ENCODE data around the gene KRTAP4-2.

KRTAP4-2 gene

GRCh38 chr17:41133880-41134735, 43.9 kb downstream of the KRTAP4-2 start:
- no peaks in the 10 kb centered on the region for H3K79me2 ChIP-seq (ENCODE audit: insufficient read depth, low read length)
- H4K20me1 ChIP-seq (ENCODE audit: insufficient read depth, low read length), result no peaks in the 10 kb centered on the region
- H3K4me3 ChIP-seq (ENCODE audit: low read depth, low read length, poor library complexity, severe bottlenecking), result no peak overlapping the region
- no peak overlapping the region for H2AFZ ChIP-seq (ENCODE audit: low read length)
- no peak overlapping the region for H3K27ac ChIP-seq (ENCODE audit: low read depth, low read length, poor library complexity, severe bottlenecking)
- no peaks in the 10 kb centered on the region for H3F3A ChIP-seq (ENCODE audit: insufficient read depth, low read length)
- no peaks in the 10 kb centered on the region for H3K36me3 ChIP-seq (ENCODE audit: insufficient read depth, low read length)
- TF ChIP-seq, protein P1, sequence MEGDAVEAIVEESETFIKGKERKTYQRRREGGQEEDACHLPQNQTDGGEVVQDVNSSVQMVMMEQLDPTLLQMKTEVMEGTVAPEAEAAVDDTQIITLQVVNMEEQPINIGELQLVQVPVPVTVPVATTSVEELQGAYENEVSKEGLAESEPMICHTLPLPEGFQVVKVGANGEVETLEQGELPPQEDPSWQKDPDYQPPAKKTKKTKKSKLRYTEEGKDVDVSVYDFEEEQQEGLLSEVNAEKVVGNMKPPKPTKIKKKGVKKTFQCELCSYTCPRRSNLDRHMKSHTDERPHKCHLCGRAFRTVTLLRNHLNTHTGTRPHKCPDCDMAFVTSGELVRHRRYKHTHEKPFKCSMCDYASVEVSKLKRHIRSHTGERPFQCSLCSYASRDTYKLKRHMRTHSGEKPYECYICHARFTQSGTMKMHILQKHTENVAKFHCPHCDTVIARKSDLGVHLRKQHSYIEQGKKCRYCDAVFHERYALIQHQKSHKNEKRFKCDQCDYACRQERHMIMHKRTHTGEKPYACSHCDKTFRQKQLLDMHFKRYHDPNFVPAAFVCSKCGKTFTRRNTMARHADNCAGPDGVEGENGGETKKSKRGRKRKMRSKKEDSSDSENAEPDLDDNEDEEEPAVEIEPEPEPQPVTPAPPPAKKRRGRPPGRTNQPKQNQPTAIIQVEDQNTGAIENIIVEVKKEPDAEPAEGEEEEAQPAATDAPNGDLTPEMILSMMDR (IDR thresholded peaks at IDR 0.05; ENCODE audit: low read length), result no peak
- no peak for TF ChIP-seq EZH2 (IDR thresholded peaks at IDR 0.05; ENCODE audit: borderline replicate concordance, low read length)
- H3K4me2 ChIP-seq (ENCODE audit: low read length), result no peak overlapping the region
- no peaks in the 10 kb centered on the region for H3K4me1 ChIP-seq (ENCODE audit: insufficient read depth, low read length, severe bottlenecking)
- no peaks in the 10 kb centered on the region for H3K9me2 ChIP-seq (ENCODE audit: low read depth, low read length)
- H3K27me3 ChIP-seq (ENCODE audit: insufficient read depth, low read length), result no peaks in the 10 kb centered on the region
- no peak overlapping the region for H3K9ac ChIP-seq (ENCODE audit: low read length)
- H3K9me3 ChIP-seq (ENCODE audit: low read length), result no peaks in the 10 kb centered on the region

DNA sequence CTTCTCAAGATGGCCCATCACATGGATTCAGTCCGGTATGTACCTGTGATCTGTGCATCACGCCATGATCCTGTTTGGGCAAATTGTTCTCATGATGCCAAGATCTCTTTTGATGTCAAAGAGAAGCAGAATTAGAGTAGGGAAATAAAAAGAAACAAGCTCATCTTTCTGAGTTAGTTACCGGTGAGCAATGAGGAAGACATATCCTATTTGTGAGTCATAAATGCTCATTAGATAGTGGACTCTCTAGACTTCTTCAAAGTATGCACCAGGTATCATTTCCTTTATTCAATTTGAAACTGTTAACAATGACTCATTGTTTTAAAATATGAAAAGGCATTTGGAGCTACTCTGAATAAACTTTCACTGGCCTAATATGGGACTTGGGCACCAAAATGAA, 46.0 kb downstream of the KRTAP4-2 start:
- no peak overlapping the region for H2AFZ ChIP-seq (ENCODE audit: low read length)
- no peak overlapping the region for H3K4me3 ChIP-seq (ENCODE audit: low read depth, low read length, poor library complexity, severe bottlenecking)
- no peaks in the 10 kb centered on the region for H3K9me3 ChIP-seq (ENCODE audit: low read length)
- H3K36me3 ChIP-seq (ENCODE audit: insufficient read depth, low read length), result no peaks in the 10 kb centered on the region
- no peaks in the 10 kb centered on the region for H3F3A ChIP-seq (ENCODE audit: insufficient read depth, low read length)
- no peaks in the 10 kb centered on the region for H3K4me1 ChIP-seq (ENCODE audit: insufficient read depth, low read length, severe bottlenecking)
- H3K9me2 ChIP-seq (ENCODE audit: low read depth, low read length), result no peaks in the 10 kb centered on the region
- no peak overlapping the region for H3K4me2 ChIP-seq (ENCODE audit: low read length)
- no peaks in the 10 kb centered on the region for H4K20me1 ChIP-seq (ENCODE audit: insufficient read depth, low read length)
- H3K27ac ChIP-seq (ENCODE audit: low read depth, low read length, poor library complexity, severe bottlenecking), result no peak overlapping the region
- H3K27me3 ChIP-seq (ENCODE audit: insufficient read depth, low read length), result no peaks in the 10 kb centered on the region
- H3K79me2 ChIP-seq (ENCODE audit: insufficient read depth, low read length), result no peaks in the 10 kb centered on the region
- H3K9ac ChIP-seq (ENCODE audit: low read length), result no peak overlapping the region
- TF ChIP-seq EZH2 (IDR thresholded peaks at IDR 0.05; ENCODE audit: borderline replicate concordance, low read length), result no peak
- TF ChIP-seq, protein P1 (IDR thresholded peaks at IDR 0.05; ENCODE audit: low read length), result no peak

Measured in OCI-LY1 (cell line).